CD1c-positive myeloid dendritic cell (primary cell): ENCODE measurements around the gene CELSR1.

Experiments used
- DNase-seq: peaks from one replicate; pipeline ENCODE4 v3.0.0-alpha.2; 2016; ENCODE audit errors: extremely low spot score

The CELSR1 gene

DNA sequence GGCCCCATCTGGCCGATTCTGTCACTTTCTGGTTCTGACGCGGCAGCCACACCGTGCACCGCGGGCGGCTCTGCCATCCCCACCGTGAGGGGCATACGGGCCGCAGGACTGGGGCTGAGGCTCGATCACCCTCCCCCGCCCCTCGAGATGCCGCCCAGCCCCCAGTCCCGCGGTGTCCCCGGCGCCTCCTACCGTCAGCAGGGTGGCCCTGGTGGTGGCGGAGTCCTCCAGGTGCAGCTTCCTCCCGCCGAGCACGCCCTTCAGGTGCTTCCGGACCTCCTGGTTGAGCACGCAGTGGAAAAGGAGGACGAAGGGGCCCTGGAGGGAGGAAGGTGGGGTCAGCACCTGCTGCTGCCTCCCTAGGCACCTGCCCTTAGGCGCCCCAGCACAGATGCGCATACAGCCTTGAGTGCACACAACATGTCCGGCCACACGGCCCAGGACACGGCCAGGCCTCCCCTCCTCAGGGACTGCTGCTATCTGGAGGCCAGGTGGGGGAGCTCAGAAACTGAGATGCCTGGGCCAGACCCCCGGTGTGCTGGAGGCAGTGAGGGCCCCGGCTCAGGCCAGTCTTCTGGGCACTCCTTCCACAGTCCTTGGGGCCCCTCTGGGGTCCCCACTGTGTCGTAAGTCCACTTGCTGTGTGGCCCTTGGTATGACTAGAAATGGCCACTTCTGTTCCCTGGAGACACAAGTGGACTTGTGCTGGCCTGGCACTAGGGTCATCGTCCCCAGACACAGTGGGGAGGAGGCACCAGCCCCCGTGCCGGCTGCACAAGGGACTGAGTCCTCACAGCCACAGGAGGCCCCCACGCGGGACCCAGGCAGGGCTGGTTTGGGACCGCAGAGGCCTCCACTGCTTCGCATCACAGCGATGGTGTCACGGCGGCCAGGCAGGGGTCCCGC, 170.4 kb downstream of the CELSR1 start:
- DNase-seq: no peak

DNA sequence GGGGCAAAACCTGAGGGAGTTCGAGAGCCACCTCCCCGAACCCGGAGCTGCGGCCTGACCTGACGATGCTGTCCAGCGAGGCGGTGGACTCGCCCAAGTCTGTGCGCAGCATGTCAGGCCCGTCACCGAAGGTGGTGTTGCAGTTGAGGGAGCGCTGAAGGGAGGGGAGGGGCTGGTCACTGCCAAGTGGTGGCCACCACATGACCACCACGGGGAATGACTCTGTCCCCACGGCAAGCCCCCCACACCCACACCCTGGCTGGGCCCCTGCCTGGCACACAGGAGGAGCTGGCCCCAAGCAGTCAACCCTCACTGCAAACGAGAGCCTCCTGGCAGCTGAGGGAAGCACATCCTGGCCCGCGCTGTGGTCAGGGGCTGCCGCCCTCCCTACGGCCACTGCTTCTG, 171.1 kb downstream of the CELSR1 start:
- no peak for DNase-seq

DNA sequence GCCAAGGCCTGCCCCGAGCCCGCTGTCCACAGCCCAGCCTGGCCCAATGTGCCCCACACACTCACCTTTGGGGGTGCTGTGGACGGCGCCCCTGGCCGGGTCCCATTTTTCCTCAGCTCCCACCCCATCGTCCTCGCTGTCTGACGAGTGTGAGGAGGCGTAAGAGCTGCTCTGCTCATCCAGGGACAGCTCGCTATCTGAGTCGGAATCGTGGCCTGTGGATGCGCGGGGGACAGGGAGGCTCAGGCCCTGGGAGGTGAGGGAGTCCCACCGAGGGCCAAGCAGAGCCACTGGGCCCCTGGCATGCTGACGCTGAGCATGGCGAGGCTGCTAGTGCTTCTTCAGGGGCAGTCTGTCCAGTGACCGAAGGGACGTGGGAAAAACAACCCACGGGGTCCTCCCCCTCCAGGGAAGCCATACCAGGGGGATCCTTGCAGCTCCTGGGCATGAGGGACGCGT, 172.2 kb downstream of the CELSR1 start:
- DNase-seq: no peak

DNA sequence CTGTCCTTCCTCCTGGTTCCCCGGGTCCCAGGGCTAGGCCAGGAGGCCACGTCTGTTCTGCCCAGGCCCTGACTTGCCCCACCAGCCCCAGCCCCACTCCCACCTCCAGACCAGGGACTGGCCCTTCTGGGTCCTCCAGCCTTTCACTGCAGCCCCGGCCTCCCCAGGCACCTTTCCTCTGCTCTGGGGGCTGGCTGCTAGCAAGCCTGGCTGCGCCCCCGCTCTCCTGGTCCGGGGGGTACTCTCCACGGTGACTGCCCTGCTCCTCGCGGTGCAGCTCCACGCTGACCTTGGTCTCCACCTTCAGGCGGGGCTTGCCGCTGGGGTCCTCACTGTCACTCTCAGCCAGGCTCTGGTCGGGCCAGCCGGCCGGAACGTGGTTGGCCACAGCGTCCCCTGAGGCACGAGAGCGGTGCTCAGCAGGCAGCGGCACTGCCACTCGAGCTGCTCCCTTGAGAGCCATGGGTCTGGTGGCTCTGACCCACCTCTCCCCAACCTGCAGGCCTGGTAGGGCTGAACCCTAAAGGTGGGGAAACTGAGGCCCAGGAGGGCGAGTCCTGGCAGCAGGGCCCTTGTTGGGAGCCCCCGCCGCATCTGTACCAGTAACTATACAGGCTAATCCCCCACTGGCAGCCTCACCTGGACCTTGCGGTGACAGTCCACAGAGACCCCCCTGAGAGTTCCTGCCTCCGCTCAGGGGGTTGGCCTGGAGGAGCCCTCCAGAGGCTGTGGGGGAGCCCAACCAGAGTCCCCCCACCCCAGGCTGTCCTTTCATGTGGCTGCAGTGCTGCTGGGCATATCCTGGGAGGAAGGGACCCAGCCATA, 172.9 kb downstream of the CELSR1 start:
- no peak for DNase-seq

DNA sequence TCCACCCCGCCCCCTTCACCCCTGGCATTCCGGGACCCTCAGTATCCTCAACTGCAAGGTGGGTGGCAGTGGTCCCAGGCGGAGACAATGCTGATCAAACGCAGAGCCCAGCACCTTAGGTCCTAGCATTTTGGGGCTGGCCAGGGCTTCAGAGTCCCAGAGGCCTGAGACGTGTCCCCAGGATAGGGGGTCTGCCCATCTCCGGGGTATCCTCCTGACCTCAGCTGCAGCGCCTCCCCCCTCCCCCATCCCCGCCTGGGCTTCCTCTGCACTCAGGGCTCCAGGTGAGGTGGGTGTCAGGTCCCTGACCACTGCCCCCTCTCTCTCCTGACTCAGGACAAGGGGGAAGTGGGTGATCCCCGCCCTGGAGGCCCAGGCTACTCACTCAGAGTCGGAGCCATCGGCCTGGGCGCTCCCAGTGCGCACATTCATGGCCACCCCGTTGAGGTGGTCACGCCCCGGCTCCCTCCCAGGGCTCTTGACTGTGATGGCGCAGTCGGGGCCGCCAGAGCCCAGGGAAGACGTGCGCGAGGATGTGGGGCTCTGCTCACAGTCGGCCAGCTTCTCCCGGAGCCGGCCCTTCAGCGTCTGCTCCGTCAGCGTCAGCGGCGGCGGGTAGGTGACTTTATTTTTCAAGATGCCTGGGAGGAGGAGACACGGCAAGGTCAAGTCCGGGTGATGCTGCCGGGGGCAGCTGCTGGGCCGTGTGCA, 173.7 kb downstream of the CELSR1 start:
- DNase-seq: no peak

DNA sequence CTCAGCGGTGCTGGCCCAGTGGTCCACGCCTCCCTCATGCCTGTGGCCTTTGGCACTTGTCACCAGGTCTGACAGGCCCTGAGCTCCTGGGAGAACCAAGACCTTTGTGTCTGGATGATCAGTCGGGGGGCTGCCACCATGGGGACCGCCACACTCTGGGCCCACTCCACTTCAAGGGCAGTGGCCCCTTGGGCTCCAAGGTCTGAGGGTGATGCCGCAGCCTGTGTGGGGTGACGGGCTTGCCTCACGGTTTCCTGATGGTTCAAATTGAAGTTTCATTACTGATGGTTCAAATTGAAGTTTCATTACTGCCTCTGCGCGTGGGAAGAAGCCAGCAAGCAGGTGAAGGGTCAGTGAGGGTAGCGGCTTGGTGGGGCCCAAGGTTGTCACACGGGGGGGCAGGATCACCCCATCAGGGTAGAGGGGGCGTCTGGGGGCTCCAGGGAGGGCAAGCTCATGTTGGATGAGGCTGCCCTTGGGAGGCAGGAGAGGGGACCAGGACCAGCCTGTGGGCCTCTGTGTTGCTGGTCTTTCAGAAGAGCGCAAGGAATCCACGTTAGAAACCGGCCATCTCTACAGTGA, 174.4 kb downstream of the CELSR1 start:
- DNase-seq: no peak

DNA sequence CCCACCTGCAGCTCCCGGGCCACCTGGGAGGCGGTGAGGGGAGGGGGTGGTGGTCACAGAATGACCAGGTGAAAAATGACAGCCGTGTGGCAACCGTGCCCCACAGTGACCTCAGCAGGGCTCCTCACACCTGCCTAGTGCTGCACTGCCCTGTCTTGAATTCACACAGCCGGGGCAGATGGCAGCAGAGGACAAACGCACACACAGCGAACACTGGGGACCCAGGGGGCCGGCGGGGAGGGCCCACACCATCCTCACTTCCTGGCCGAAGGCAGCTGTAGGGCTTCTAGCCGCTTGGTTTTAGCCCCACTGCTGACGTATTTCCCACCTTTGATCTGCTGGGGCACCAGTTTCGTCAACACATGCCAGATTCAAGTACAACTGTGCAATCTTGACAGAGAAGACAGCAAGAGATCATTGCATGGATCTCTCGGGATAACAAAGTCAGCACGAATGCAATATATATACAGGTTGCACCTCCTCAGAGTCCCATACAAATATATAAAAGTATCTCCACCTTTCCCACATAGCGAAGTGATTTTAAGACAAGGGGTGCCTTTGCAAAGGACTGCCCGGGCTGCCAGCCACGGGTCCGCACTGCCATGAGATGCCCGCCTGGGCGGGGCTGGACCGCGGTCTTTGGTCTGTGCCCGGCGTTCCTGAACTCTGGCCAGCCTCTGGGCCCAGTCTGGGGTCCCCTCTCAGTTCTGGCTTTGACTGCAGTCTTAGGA, 175.1 kb downstream of the CELSR1 start:
- DNase-seq: no peak

DNA sequence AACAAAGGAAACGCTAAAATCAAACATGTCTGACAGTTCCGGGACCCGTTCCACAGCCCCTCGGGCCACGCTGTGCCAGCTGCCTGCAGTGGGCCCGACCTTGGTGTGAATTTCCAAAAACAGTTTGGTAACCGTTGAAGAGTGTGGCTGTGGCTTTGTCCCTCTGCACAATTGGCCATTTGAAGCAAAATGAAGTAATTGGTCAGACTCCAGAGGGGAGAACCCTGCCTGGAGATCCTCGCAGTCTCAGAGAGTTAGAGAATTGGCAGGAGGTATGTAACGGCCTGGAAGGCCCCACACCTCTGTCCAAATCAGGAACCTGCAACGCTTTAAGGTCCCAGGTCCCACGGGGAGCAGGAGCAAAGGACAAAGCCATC, 175.6 kb downstream of the CELSR1 start:
- DNase-seq: no peak

DNA sequence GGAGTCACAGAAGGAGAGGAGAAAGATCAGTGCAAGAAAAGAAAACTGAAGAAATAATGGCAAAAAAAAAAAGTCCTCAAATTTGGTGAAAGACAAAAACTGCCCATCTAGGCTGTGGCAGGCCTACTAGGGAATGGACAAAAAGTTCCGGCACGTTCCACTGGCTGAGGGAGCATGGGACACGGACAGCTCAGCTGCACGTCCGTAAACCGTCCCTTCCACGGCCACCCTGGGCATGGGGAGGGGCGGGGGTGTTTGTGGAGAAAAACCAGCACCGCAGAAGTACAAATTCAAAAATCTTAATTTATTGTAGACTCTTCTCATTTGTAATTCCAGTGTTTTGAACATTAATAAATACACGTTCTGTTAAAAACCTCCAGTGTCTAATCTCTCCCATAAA, 176.5 kb downstream of the CELSR1 start:
- DNase-seq: no peak

DNA sequence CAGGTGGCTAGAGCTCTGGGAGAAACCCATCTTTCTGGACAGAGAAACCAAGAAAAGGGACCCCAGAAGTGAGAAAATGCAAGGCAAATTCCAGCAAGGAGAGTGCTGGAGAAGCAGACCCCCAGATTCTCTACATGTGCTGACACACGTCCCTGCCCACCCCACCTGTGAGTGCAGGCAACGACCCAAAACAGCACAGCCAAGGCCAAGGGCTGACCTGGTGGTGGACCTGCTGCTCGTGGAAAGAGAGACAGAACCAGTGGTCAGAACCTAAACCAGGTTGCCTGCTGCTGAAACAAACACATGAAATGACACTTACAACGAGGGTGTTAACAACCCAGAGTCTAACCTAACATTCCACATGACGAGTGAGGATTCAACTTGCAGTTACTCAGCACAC, 177.3 kb downstream of the CELSR1 start:
- DNase-seq: no peak

DNA sequence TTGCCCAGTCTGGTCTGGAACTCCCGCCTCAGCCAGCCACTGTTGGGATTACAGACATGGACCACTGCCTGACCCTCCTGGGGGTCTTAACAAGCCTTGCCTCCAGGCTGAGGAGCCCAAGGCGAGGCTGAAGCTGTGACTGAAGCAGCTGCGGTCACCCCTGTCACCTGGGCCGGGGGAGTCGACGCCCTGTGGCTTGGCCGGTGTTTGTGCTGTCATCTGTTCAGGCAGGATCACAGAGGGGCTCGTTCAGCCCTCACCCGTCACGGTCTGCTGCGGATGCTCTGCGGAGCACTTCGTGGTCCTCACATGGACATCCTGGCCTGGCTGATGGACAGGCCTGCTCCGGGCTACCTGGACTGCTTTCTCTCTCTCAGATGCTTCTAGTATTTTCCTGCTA, 178.1 kb downstream of the CELSR1 start:
- DNase-seq: no peak

DNA sequence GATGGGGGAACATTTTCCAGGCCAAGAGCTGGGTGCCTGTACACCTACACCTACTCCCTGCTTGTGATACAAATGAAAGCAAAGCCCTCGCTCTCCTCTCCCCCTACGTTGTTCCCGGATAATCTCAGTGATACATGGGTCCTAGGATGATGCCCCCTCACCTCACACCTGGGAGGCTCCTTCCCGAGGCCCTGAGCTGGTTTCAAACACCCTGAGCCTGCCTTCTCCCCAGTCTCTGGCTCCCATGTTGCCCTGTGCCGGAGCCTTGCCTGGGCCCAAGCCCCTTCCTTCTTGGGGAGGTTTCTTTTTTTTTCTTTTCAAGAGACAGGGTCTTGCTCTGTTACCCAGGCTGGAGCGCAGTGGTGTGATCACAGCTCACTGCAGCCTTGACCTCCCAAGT, 178.7 kb downstream of the CELSR1 start:
- DNase-seq: no peak

DNA sequence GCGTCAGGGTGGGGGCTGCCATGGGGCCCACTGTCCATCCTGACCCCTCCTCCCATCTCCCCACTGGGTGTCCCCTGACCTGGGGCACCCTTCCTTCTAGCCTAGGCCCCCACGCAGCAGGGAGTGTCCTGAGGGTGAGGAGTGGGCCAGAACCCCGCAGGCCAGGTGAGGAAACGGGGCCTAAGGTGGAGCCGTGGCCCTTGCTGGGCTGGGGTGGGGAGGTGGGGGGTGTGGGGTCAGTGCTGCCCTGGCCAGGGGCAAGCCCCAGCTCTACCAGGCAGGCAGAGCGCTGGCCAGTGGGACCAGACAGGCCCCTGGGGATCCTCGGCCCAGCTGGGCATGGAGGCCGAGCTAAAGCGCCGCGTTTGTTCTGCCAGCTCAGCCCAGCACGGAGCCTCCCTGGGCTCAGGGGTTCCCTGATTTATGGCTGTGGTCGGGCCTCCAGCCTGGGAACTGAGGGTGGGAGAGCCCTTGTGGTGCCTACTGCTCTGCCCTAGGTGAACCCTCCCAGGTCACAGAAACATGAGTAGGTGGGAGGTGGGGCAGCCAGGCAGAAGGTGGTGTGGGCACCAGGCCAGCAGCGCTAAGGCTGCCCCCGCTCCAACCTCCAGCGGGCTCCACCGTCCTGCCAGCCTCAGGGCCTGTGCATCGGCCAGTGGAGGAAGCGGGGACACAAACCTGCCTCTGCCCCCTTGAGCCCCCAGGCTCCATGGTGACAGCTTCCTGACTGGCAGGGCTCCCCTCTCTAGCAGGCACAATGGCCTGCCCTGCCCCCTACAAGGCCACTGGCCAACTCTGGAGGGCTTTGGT, 179.5 kb downstream of the CELSR1 start:
- no peak for DNase-seq

DNA sequence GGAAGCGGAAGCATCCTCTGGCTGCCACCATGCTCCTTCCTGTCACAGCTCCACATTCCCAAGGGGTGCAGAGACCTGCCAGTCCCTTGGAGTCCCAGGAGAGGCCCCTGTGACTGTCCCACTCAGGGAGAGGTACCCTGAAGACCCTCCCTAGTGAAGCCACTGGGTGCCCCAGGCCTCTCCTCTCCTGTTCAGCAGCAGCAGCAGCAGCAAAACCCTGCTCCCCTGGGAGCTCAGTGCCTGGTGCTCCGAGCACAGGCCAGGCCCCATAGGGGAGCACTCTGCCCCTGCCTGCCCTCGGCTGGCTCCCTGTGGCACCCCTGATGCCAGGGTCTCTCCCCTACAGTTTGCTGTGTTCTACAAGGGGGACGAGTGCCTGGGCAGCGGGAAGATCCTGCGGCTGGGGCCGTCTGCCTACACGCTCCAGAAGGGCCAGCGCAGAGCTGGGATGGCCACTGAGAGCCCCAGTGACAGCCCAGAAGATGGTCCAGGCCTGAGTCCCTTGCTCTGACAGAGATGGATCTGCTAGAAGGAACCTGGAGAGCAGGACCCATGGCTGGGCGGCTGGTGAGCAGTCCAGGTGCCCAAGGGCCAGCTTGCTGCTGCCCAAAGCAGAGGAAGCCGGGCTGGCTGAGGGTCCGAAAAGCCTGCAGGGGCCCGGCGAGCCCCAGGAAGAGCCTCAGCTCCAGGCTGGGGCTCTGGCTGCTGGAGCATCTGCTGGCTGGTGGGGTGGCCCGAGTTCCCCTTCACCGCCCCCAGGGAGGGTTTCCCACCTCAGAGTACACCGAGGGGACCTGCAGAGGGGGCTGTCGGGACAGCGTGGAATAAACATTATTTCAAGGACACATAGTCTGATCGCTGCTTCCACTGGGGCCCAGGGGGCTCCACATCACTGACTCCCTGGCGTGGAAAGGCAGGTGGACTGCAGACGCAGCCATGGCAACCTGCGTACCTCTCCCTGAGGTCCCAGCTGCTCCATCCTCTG, 180.6 kb downstream of the CELSR1 start:
- no peak for DNase-seq

DNA sequence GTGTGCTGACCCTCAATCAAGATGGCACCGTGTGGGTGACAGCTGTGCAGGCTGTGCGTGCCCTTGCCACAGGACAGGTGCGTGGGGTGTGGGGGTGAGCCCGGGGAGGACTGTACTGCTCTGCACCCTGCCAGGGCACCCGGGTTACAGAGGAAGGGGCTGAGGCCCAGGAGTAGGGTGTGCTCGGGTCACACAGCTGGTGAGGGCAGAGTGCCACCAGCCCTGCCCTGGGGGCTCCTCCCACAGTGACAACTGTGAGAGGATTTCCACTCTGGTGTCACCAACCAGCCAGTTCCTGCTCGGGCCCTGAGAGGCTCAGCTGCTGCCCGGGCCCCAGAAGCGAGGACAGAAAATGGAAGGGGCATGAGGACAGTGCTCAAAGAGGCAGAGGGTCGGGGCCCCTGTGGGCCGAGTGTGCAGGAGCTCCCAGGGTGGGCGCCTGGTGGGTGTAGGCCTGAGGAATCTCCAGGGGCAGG, 181.4 kb downstream of the CELSR1 start:
- DNase-seq: no peak

DNA sequence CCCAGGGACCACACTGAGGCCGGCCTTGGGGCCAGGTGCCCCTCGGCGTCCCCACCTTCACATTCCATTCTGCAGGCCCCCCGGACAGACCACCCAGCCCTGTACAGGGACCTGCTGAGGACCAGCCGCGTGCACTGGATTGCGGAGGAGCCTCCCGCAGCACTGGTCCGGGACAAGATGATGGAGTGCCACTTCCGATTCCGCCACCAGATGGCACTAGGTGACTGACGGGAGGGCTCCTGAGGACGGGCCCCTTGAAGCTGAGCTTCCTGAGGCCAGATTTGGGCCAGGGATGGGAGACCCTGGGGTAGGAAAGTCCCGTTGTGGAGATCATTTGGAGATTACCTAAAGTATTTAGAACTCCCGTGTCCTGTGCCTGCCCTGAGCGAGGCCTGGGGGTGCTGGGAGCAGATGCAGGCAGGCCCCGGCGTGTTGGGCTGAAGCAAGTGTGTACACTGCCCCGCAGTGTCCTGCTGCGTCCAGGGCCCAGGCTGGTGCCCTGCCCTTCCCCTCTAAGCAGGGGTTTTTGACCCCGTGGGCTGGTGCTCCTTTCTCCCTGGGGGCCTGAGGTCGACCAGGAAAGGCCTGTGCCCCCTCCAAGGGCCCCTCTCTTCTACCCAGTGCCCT, 181.9 kb downstream of the CELSR1 start:
- peak; percentile 57 for DNase-seq

DNA sequence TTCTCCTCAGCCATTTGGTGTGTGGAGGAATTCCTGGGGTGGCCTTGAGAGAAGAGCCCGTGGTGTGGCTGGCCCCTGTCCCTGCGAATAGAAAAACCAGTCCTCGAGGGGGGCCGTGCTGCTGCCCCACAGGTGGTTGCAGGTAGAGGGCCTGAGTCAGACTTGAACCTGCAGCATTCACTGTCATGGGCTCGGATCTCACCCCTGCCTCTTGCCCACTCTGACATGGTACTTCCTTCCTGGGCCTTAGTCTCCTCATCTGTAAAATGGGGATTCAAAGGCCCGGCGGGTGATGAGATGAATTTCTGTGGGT, 182.5 kb downstream of the CELSR1 start:
- DNase-seq: no peak

DNA sequence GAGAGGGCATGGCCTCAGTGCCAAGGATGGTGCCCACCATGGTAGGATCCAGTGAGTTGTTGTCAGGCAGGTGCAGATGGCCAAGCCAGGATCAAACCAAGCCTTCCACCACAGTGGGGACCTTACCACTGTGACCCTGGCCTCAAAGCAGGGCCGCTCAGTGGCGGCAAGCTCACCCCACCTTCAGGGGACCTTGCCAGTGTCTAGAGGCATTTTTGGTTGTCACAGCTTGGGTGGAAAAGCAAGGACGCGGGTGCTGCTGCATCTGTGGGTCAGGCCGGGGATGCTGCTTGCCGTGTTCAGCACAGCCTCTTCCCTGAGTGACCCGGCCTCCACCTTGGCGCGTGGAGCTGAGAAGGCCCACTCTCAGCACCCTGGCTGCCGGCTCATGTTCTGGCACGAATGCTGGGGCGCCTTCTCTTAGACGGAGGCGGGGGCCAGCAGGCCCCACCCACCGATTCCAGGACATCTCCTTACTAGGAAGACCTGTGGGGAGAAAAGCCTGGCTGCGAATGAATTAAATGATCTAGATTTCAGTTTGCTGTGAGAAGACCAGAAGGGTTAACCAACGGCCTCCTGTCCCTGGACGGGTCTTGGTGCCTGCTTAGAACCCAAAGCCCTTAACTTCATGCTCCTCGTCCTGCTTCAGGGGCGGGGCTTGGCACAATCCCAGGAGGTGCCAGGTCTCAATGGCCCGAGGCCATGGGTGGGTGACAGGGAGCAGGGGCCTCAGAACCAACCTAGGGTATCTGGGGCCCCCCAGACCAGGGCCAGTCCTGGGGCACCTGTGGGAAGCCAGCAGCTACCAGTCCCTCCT, 183.0 kb downstream of the CELSR1 start:
- DNase-seq: no peak
